Measurements from ENCODE around the gene NARS2.
A peak's percentile ranks its signal among the peaks of the same experiment; 100 is the strongest.
"Not testable (repeated sequence)": the region's sequence is repeated elsewhere in the genome, so short reads cannot be mapped to it uniquely, and the experiment has no call there.

NARS2 gene

DNA sequence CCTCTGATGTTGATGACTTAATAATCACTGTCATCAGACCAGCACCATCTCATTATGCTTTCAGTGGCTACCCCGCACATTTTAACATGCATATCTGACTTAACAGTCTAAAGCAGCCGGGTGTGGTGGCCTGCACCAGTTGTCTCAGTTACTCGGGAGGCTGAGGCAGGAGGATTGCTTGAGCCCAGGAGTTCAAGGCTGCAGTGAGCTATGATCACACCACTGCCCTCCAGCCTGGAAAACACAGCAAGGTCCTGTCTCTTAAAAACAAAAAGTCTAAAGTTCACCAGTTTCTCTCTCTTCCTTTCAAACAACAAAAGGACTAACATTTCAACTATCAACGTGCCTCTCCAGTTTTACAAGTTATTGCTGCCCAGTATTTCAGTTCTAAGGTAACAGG is 101.8 kb downstream of the NARS2 start:
- DNase-seq, result no peak

DNA sequence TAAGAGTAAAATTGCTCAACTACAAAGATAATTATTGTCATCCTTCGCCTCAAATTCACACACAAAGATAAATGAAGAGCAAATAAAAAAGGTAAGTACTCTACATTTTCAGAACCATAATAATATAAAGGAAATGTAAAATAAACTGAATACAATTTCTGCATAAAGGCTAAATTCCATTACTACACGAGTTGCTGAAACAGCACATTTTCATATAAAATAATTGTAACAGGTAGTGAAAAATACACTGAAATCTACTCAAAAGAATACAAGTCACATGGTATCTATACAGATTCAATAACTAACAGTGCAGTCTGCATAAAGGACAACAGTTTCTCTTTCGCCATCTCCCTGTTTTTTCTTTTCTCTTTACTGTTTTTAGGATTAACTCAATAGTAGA is 102.3 kb downstream of the NARS2 start:
- no peak for DNase-seq

- no peak for DNase-seq
Observed at GRCh38 chr11:78470861-78471442, 103.7 kb downstream of the NARS2 start.

DNA sequence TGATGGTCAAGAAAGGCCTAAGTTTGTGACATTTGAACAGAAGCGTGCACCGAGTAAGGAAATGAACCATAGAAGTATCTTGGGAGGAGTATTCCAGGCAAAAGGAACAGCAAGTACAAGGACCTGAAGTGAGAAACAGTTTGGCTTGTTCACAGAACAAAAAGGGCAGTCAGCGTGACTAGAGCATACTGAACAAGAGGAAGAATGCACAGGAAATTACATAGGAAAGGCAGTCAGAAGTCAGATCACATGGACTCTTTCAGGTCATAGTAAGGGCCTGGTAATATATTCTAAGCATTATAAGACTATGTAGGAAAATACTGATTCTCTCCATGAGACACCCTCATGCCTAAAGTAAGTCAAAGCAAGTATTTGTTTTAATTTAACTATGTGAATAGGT is 104.8 kb downstream of the NARS2 start:
- DNase-seq, result no peak

DNA sequence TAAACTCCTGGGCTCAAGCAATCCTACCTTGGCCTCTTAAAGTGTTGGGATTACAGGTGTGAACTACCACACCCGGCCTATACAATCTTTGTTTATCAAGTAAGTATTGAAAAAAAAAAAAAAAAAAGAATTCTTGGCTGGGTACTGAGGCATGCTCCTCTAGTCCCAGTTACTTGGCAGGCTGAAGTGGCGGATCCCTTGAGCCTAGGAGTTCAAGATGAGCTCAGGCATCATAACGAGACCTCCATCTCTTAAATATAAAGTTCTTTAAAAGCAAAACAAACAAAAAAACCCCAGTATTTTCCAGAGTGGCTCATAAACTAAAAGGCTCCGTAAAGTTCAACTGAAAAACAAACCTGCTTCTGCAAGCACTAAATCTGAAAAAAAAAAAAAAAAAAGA is 106.7 kb downstream of the NARS2 start:
- no peak for DNase-seq

- DNase-seq, result no peak
Observed at GRCh38 chr11:78467370-78467769, 107.3 kb downstream of the NARS2 start.

GRCh38 chr11:78465169-78465942 is 109.3 kb downstream of the NARS2 start:
- DNase-seq, result peak; percentile 65

DNA sequence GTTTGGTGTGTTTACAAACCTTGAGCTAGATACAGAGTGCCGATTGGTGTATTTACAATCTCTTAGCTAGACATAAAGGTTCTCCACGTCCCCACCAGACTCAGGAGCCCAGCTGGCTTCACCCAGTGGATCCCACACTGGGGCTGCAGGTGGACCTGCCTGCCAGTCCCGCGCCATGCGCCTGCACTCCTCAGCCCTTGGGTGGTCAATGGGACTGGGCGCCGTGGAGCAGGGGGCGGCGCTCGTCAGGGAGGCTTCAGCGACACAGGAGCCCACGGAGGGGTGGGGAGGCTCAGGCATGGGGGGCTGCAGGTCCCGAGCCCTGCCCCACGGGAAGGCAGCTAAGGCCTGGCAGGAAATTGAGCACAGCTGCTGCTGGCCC is 109.9 kb downstream of the NARS2 start:
- DNase-seq, result not testable (repeated sequence)

- DNase-seq, result no peak
Observed at GRCh38 chr11:78460471-78460870, 114.2 kb downstream of the NARS2 start.

- no peak for DNase-seq
Observed at GRCh38 chr11:78459738-78460137, 114.9 kb downstream of the NARS2 start.

DNA sequence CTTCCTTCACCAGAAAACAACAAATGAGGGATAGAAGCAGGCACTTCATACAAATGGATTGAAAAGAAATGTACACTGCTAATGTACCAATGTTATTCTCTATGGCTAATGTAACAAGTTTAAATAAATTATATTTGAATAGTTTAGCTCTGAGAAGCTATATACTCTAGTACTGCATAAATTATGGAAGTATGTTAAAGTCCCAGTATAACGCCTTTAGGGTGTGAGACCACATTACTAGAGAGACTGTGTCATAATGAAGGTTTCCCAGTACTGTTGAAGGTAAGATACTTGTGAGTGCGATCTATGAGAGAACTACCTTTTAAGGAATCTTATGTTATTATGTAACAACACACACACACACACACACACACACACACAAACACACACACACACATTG is 117.2 kb downstream of the NARS2 start:
- no peak for DNase-seq

DNA sequence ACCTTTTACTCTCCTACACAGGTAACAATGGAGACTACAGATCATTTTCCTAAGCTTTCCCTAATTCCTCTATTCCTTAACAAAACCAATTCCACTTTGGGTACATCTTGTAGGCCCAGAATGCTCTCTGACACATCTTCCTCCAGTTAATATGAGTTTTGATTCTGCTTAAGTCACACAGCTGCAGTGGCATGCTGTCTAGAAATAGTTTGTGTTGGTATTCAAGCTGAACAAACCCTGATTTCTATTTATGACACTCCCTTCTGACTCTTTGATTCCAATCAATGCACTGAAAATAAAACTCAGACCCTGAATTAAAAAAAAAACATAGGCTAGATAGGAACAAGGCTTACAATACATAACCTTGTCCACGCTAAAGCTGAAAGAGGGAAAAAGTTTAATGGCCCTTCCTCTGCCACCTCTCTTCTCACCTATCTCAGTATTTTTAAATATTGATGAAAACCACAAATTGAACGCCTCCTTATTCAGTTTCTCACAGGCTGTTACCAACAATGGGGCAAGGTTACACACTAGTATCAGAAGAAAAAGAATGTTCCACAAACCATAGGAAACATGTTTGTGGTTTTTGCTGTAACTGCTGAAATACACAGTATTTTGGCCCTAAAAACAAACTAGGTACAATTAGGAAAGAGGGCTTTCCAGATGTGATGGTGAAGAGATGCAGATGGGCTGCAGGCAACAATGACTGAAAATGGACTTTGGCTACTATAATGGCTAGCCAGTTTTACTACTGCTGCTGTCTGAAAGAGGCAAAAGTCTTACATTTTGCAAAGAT is 121.3 kb downstream of the NARS2 start:
- no peak for DNase-seq

DNA sequence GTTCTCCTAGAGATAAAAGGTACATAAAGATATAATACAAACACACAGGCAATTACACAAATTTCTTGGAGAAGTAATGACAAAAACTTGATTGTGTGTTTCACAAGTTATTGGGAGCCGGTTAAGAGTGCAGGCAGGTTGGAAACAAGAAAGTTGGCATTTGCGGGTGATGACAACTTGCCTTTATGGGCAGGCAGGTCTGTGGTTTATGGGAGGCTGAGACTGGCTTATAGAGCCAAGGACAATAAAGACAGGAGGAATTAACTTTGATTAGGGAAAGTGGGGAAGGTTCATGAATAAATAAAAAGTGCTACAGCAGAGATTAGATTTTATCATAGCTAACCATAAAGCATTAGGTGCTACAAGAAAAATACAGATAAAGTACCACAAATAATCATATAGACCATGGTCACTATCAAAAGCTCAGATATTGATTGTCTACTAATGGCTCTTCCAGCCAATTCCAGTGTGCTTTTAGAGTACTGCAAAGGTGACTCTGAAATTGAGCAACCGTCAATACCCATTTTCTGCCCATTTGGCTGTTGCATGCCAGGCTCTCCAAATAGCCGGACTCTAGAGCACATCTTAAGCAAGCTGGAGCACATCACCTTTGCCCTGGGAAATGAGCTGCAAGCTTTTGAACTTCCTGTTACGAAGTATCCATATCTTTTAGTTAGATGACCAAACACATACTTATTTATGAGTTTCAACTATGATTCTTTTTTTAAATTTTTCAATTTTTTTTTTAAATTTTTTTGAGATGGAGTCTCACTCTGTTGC is 123.1 kb downstream of the NARS2 start:
- no peak for DNase-seq

GRCh38 chr11:78450866-78451265 is 123.8 kb downstream of the NARS2 start:
- DNase-seq, result no peak

GRCh38 chr11:78449866-78450265 is 124.8 kb downstream of the NARS2 start:
- no peak for DNase-seq

DNA sequence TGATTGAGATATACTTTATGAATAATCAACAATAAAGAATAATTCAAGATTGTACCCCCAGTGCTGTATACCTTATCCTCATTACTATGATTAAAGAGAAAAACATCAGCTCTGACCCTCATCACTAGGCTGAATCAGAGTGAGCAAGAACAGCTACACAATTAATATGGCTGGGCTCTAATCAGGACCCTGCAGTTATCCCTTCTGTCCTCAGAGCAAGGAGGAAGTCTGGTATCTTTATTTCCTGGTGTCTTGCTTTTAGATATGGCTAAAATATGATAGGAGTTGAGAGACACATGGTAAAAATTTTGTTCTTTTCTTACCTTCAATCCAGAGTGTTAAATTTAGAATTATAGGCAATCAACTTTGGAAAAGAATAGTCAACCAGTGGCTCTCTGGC is 128.5 kb downstream of the NARS2 start:
- DNase-seq, result no peak

- DNase-seq, result no peak
Observed at GRCh38 chr11:78444726-78445125, 129.9 kb downstream of the NARS2 start.

GRCh38 chr11:78441956-78442355 is 132.7 kb downstream of the NARS2 start:
- DNase-seq, result no peak

DNA sequence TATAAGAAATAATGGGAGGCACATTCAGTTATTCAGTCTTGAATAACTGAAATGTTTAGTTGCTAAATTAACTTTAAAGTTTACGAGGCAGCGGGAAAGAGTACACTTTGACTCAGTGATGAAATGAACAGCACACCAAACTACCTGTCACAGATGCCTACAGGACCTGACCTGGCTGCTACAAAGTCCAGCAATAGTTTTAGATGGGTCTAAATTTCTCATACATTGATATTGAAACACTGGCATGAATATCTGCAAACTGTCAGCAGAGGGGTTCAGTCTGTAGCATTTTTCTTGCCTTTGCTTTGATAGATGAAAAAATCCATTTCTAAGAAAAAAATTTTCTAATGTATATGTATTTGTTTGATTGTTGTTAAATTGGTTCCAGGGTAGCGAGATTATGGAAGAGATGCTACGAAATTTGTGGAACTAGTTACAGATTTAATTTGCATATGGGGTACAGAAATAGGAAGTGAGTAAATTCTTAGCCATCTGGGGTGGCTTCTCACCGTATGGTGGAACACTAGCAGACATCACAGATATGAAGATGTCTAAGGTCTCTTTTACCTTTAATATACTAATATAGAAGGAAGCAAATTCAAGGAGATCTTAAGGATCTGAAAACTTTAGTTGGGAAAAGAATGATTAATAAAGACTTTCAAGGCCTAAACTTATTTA is 136.2 kb downstream of the NARS2 start:
- DNase-seq, result no peak

- DNase-seq, result no peak
Observed at GRCh38 chr11:78432956-78433355, 141.7 kb downstream of the NARS2 start.

DNA sequence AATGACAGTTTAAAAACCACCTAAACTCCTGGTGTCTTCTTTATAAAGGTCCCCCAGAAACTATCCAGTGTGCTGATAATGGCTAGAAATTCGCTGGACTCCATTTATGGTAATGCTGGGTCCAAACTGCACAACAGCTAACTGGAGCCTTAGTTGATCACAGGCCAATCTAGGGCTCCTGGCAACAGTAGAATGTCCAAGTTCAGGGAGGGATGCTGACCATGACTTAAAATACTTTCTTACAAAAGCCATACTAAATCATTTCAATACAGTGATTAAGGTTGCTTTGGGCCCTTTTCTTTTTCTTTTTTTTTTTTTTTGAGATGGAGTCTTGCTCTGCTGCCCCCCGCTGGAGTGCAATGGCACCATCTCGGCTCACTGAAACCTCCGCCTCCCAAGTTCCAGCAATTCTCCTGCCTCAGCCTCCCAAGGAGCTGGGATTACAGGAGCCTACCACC is 142.6 kb downstream of the NARS2 start:
- no peak for DNase-seq

DNA sequence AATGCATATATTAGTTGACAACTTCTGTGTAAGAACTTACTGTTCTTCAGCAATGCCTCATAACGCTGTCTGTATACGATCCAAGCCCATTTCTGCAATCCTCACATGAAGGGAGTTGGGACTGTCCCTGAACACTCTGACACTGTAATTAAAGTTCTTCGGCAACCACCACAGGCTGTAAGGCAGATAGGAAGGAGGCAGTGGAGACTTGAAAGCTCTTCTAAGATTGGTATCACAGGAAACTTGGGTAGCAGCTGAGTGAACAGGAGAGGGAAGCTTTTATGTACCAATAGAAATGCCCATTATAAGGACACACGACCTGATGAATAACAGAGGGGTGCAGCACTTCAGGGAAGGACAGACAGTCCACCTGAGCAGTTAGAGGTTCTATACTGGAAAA is 145.0 kb downstream of the NARS2 start:
- no peak for DNase-seq

- no peak for DNase-seq
Observed at GRCh38 chr11:78429209-78429608, 145.5 kb downstream of the NARS2 start.

Data from activated CD8-positive, alpha-beta memory T cell treated with anti-CD3 and anti-CD28 coated beads for 24 hours (primary cell).